ENCODE data around the gene ADAMTS15. TPM values are rescaled to one million over a fixed set of nuclear protein-coding genes. Genes with fewer than 3 reads are reported as not detected.

ADAMTS15 gene
- total and polyA plus RNA-seq, 2 donors (not counting 3 experiments of a cell fraction or from before 2014, with no cell fraction given): 0.08 TPM; not detected in 1

GRCh38 chr11:130411223-130411622 lies 37.2 kb upstream of the ADAMTS15 start:
- TF ChIP-seq MAX (IDR thresholded peaks at IDR 0.05; ENCODE audit: insufficient read depth, insufficient read length) (no peak), JUN (IDR thresholded peaks at IDR 0.05; ENCODE audit: borderline replicate concordance, insufficient read depth, insufficient read length, low read depth) (no peak)
- ChIA-PET CTCF (no interaction called here), POLR2A (no interaction called here)
- Histone ChIP-seq H3K9me1 (replicated peaks; ENCODE audit: control insufficient read depth, extremely low read depth, insufficient read depth, low read length) (no peaks in the 10 kb centered on the region), H3K9me3 (replicated peaks; ENCODE audit: control insufficient read depth, insufficient read depth, low read length) (no peaks in the 10 kb centered on the region), H3K27me3 (ENCODE audit: control insufficient read depth in 2 of 2, insufficient read depth in 2 of 2, low read length in 2 of 2) (no peaks in the 10 kb centered on the region), H3K4me3 (replicated peaks in 1 of 3; ENCODE audit: insufficient read depth in 1 of 3, low read depth in 1 of 3, low read length in 3 of 3) (no peak overlapping the region), H3K4me1 (ENCODE audit: control insufficient read depth, extremely low read depth, insufficient read depth, low read length) (no peaks in the 10 kb centered on the region), H3K36me3 (ENCODE audit: control insufficient read depth in 2 of 2, extremely low read depth in 1 of 2, insufficient read depth in 2 of 2, low read length in 2 of 2) (no peaks in the 10 kb centered on the region), H3K79me2 (ENCODE audit: control insufficient read depth, insufficient read depth, low read length) (no peaks in the 10 kb centered on the region), H3K4me2 (ENCODE audit: insufficient read depth, low read length) (no peak overlapping the region), H3K27ac (ENCODE audit: insufficient read depth, low read depth, low read length) (no peak overlapping the region), H2AFZ (ENCODE audit: low read depth, low read length) (no peak overlapping the region), H3K9ac (replicated peaks; ENCODE audit: extremely low read depth, insufficient read depth, low read length) (no peak overlapping the region), H4K20me1 (replicated peaks; ENCODE audit: control insufficient read depth, extremely low read depth, insufficient read depth, low read length) (no peaks in the 10 kb centered on the region)
- no peak for FAIRE-seq
- no TSS peak for BruUV-seq (replicated peaks)
- no peak for DNase-seq (ENCODE audit: low read depth, low spot score)
- dilution Hi-C loops (cut with MboI; ENCODE audit: extremely low pct_ligation_motif_present, low sequenced_read_pairs): no loop called here
- intact Hi-C loops (cut with micrococcal nuclease): no loop called here

- DNase-seq (ENCODE audit: low read depth, low spot score) (no peak), FAIRE-seq (no peak)
- ChIA-PET CTCF (interaction anchor here (1.4 kb wide), 1 partner anchor 201 kb away, joined by 7 read pairs; no protein-coding TSS in a partner anchor), POLR2A (no interaction called here)
- no peaks in the 10 kb centered on the region for H3K79me2 ChIP-seq (ENCODE audit: control insufficient read depth, insufficient read depth, low read length)
- no peak overlapping the region for H3K27ac ChIP-seq (ENCODE audit: insufficient read depth, low read depth, low read length)
- no peak for TF ChIP-seq MYC (IDR thresholded peaks at IDR 0.05; ENCODE audit: low read depth, low read length)
- TF ChIP-seq FOS (IDR thresholded peaks at IDR 0.05; ENCODE audit: borderline replicate concordance, insufficient read depth, low read length): no peak
- TF ChIP-seq CTCF (IDR thresholded peaks at IDR 0.05; ENCODE audit: extremely low read depth in 1 of 2, insufficient read depth in 1 of 2, low read depth in 1 of 2, low read length in 2 of 2): no peak
- TF ChIP-seq EZH2 (IDR thresholded peaks at IDR 0.05; ENCODE audit: borderline replicate concordance, low read depth, low read length, severe bottlenecking): no peak
- no peaks in the 10 kb centered on the region for H3K4me1 ChIP-seq (ENCODE audit: control insufficient read depth, extremely low read depth, insufficient read depth, low read length)
- no peaks in the 10 kb centered on the region for H3K27me3 ChIP-seq (ENCODE audit: control insufficient read depth in 2 of 2, insufficient read depth in 2 of 2, low read length in 2 of 2)
- no peak overlapping the region for H3K4me3 ChIP-seq (replicated peaks in 1 of 3; ENCODE audit: insufficient read depth in 1 of 3, low read depth in 1 of 3, low read length in 3 of 3)
- no peak overlapping the region for H3K4me2 ChIP-seq (ENCODE audit: insufficient read depth, low read length)
- no peaks in the 10 kb centered on the region for H3K9me1 ChIP-seq (replicated peaks; ENCODE audit: control insufficient read depth, extremely low read depth, insufficient read depth, low read length)
- no peaks in the 10 kb centered on the region for H3K36me3 ChIP-seq (ENCODE audit: control insufficient read depth in 2 of 2, extremely low read depth in 1 of 2, insufficient read depth in 2 of 2, low read length in 2 of 2)
- no peaks in the 10 kb centered on the region for H4K20me1 ChIP-seq (replicated peaks; ENCODE audit: control insufficient read depth, extremely low read depth, insufficient read depth, low read length)
- no peak overlapping the region for H2AFZ ChIP-seq (ENCODE audit: low read depth, low read length)
- dilution Hi-C loops (cut with MboI; ENCODE audit: extremely low pct_ligation_motif_present, low sequenced_read_pairs) (no loop called here), intact Hi-C loops (cut with micrococcal nuclease) (no loop called here)
- no peaks in the 10 kb centered on the region for H3K9me3 ChIP-seq (replicated peaks; ENCODE audit: control insufficient read depth, insufficient read depth, low read length)
- no TSS peak for BruUV-seq (replicated peaks)
- no peak overlapping the region for H3K9ac ChIP-seq (replicated peaks; ENCODE audit: extremely low read depth, insufficient read depth, low read length)
These were observed 34.9 kb upstream of the ADAMTS15 start for GRCh38 chr11:130413405-130414106.

Data from endothelial cell of umbilical vein (primary cell).